ENCODE measurements around the gene TP53BP1.
"Not testable (repeated sequence)": the region's sequence is repeated elsewhere in the genome, so short reads cannot be mapped to it uniquely, and the experiment has no call there.

TP53BP1 gene

GRCh38 chr15:43492673-43493601, at the start of gene TP53BP1:
Gene TP53BP1, minus strand, starts transcription at chr15:43493156. Its CDS starts 113 bp downstream, at chr15:43493043.
- peak; percentile 66 for DNase-seq

- DNase-seq: no peak
Measured at GRCh38 chr15:43541785-43542184, 48.8 kb upstream of the TP53BP1 start.

GRCh38 chr15:43538091-43538490, 45.1 kb upstream of the TP53BP1 start:
- DNase-seq: no peak

- DNase-seq: no peak
Measured at GRCh38 chr15:43534897-43535296, 41.9 kb upstream of the TP53BP1 start.

GRCh38 chr15:43532826-43533225, 39.9 kb upstream of the TP53BP1 start:
- DNase-seq: not testable (repeated sequence)

- DNase-seq: no peak
Measured at GRCh38 chr15:43531018-43531670, 38.2 kb upstream of the TP53BP1 start.

GRCh38 chr15:43529587-43530345, 36.8 kb upstream of the TP53BP1 start:
- DNase-seq: no peak

GRCh38 chr15:43529141-43529540, 36.2 kb upstream of the TP53BP1 start:
- no peak for DNase-seq

- no peak for DNase-seq
Measured at GRCh38 chr15:43528542-43529007, 35.6 kb upstream of the TP53BP1 start.

GRCh38 chr15:43527802-43528541, 35.0 kb upstream of the TP53BP1 start:
- no peak for DNase-seq

- DNase-seq: no peak
Measured at GRCh38 chr15:43527016-43527801, 34.3 kb upstream of the TP53BP1 start.

- no peak for DNase-seq
Measured at GRCh38 chr15:43526261-43526930, 33.4 kb upstream of the TP53BP1 start.

- no peak for DNase-seq
Measured at GRCh38 chr15:43525131-43525530, 32.2 kb upstream of the TP53BP1 start.

GRCh38 chr15:43524254-43524845, 31.4 kb upstream of the TP53BP1 start:
- no peak for DNase-seq

- DNase-seq: no peak
Measured at GRCh38 chr15:43523646-43524045, 30.7 kb upstream of the TP53BP1 start.

- DNase-seq: no peak
Measured at GRCh38 chr15:43522247-43522646, 29.3 kb upstream of the TP53BP1 start.

GRCh38 chr15:43521419-43521818, 28.5 kb upstream of the TP53BP1 start:
- DNase-seq: no peak

- no peak for DNase-seq
Measured at GRCh38 chr15:43520138-43520537, 27.2 kb upstream of the TP53BP1 start.

GRCh38 chr15:43519196-43519595, 26.2 kb upstream of the TP53BP1 start:
- DNase-seq: no peak

GRCh38 chr15:43518197-43518761, 25.3 kb upstream of the TP53BP1 start:
- DNase-seq: no peak
